Measurements from ENCODE around the gene CTDSP2. TPM values are rescaled to one million over a fixed set of nuclear protein-coding genes. Genes with fewer than 3 reads are reported as not detected.

CTDSP2 gene
- total and polyA plus RNA-seq, 2 donors (not counting 3 experiments of a cell fraction or from before 2014, with no cell fraction given): 142 to 146 TPM

- Histone ChIP-seq H3K9ac (replicated peaks; ENCODE audit: extremely low read depth, insufficient read depth, low read length) (peak within 1 kb of the TSS; percentile 59), H3K4me1 (ENCODE audit: control insufficient read depth, extremely low read depth, insufficient read depth, low read length) (peaks cover 7% of the 10 kb centered on the region), H4K20me1 (replicated peaks; ENCODE audit: control insufficient read depth, extremely low read depth, insufficient read depth, low read length) (no peaks in the 10 kb centered on the region), H3K4me3 (replicated peaks in 1 of 3; ENCODE audit: insufficient read depth in 1 of 3, low read depth in 1 of 3, low read length in 3 of 3) (peak within 1 kb of the TSS; percentile 40 to 63 (median 52)), H3K27me3 (ENCODE audit: control insufficient read depth in 2 of 2, insufficient read depth in 2 of 2, low read length in 2 of 2) (no peaks in the 10 kb centered on the region), H3K9me1 (replicated peaks; ENCODE audit: control insufficient read depth, extremely low read depth, insufficient read depth, low read length) (no peaks in the 10 kb centered on the region), H2AFZ (ENCODE audit: low read depth, low read length) (peak within 1 kb of the TSS; percentile 3), H3K9me3 (replicated peaks; ENCODE audit: control insufficient read depth, insufficient read depth, low read length) (no peaks in the 10 kb centered on the region), H3K27ac (ENCODE audit: insufficient read depth, low read depth, low read length) (peak within 1 kb of the TSS; percentile 1), H3K4me2 (ENCODE audit: insufficient read depth, low read length) (peak within 1 kb of the TSS; percentile 70), H3K79me2 (ENCODE audit: control insufficient read depth, insufficient read depth, low read length) (peaks cover 14% of the 10 kb centered on the region), H3K36me3 (ENCODE audit: control insufficient read depth in 2 of 2, extremely low read depth in 1 of 2, insufficient read depth in 2 of 2, low read length in 2 of 2) (peaks cover 8 to 10% of the 10 kb centered on the region in 2 experiments)
- FAIRE-seq: peak; percentile 66
- intact Hi-C loops (cut with micrococcal nuclease): loop anchor here (1.0 to 2.0 kb wide), 4 partner anchors 11 to 122 kb away; partner anchors contain the start of genes EEF1AKMT3 and METTL1
- TF ChIP-seq EZH2 (IDR thresholded peaks at IDR 0.05; ENCODE audit: borderline replicate concordance, low read depth, low read length, severe bottlenecking): no peak
- peak; percentile 51 for TF ChIP-seq MYC (IDR thresholded peaks at IDR 0.05; ENCODE audit: low read depth, low read length)
- no peak for TF ChIP-seq FOS (IDR thresholded peaks at IDR 0.05; ENCODE audit: borderline replicate concordance, insufficient read depth, low read length)
- TF ChIP-seq POLR2A (IDR thresholded peaks at IDR 0.05; ENCODE audit: low read depth, low read length): peak; percentile 82
- peak; percentile 91 for TF ChIP-seq CTCF (IDR thresholded peaks at IDR 0.05; ENCODE audit: extremely low read depth in 1 of 2, insufficient read depth in 1 of 2, low read depth in 1 of 2, low read length in 2 of 2)
- no peak for TF ChIP-seq JUN (IDR thresholded peaks at IDR 0.05; ENCODE audit: borderline replicate concordance, insufficient read depth, insufficient read length, low read depth)
- peak; percentile 20 for TF ChIP-seq GATA2 (IDR thresholded peaks at IDR 0.05; ENCODE audit: insufficient read depth, insufficient read length, low read depth, low read length)
- TF ChIP-seq POLR2AphosphoS5 (IDR thresholded peaks at IDR 0.05; ENCODE audit: insufficient read depth, low read depth, low read length): peak; percentile 95
- no peak for TF ChIP-seq MAX (IDR thresholded peaks at IDR 0.05; ENCODE audit: insufficient read depth, insufficient read length)
- BruUV-seq (replicated peaks): TSS peak; percentile 44
- dilution Hi-C loops (cut with MboI; ENCODE audit: extremely low pct_ligation_motif_present, low sequenced_read_pairs): no loop called here
- ChIA-PET CTCF (interaction anchor here (0.7 to 3.2 kb wide), 20 partner anchors 8 to 200 kb away, joined by 3 to 15 read pairs (median 4); partner anchors contain the start of genes CYP27B1, EEF1AKMT3 and METTL1), POLR2A (interaction anchor here (1.0 kb wide), 1 partner anchor 11 kb away, joined by 4 read pairs; the partner anchor contains the start of genes EEF1AKMT3 and METTL1)
- DNase-seq (ENCODE audit: low read depth, low spot score): peak; percentile 93
Observed at GRCh38 chr12:57782608-57783465, 63.7 kb downstream of the CTDSP2 start, which contains the start of gene TSFM. TSS of gene TSFM (plus strand) at chr12:57782787. CDS start at chr12:57782802, 15 bp downstream.
